Uterus (tissue), 2 donors: ENCODE data around the gene IGLON5.

Experiments
- POLR2A ChIP-seq, 2 donors: fragments of 450-650 bp; IDR thresholded peaks; one replicate each; pipeline ENCODE4 v1.6.1; 2016; ENCODE audit warnings: antibody characterized with exemption in 2 of 2, mild to moderate bottlenecking in 1 of 2, moderate library complexity in 1 of 2
- TF ChIP-seq, protein P1 (sequence below), 4 experiments: fragments of 200-600 bp in 2 of 4; fragments of 450-650 bp in 2 of 4; sonication (generic) in 2 of 4; IDR thresholded peaks; one replicate each; pipeline ENCODE4 v1.5.1; 2016 to 2019; ENCODE audit warnings: antibody characterized with exemption in 4 of 4, mild to moderate bottlenecking in 2 of 4, moderate library complexity in 1 of 4

DNA sequence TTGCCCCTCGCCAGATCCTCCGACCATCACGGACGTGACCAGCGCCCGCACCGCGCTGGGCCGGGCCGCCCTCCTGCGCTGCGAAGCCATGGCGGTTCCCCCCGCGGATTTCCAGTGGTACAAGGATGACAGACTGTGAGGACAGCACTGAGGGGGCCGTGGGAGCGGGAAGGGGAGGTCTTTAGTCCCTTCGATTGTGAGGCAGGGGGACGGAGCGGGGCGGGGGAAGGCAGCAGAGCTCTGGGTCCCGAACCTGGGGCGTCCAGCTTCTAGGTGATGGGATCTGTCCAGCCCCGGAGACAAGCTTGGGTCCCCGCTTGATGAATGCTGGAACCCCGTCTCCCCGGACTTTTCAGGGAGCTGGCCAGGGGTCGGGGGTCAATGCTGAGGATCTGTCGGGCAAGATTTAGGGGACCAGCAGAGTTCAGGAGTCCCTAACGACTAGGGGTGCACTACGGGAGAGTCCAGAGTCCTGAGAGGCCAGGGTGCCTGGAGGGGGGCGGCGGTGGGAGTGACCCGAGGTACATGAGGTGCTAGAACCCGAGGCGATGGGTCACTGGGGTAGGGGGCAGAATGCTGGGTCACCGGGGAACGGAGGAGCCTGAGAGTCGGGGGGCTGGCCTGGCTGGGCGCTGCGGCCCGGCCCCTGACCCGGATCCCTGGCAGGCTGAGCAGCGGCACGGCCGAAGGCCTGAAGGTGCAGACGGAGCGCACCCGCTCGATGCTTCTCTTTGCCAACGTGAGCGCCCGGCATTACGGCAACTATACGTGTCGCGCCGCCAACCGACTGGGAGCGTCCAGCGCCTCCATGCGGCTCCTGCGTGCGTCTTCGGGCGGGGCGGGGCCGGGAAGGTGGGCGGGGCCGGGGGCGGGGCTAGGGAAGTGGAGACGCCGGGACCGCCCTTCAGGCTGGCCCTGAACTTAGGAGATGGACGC lies 15.9 kb downstream of the IGLON5 start:
- TF ChIP-seq POLR2A (IDR thresholded peaks at IDR 0.05) = no peak
- TF ChIP-seq, protein P1, sequence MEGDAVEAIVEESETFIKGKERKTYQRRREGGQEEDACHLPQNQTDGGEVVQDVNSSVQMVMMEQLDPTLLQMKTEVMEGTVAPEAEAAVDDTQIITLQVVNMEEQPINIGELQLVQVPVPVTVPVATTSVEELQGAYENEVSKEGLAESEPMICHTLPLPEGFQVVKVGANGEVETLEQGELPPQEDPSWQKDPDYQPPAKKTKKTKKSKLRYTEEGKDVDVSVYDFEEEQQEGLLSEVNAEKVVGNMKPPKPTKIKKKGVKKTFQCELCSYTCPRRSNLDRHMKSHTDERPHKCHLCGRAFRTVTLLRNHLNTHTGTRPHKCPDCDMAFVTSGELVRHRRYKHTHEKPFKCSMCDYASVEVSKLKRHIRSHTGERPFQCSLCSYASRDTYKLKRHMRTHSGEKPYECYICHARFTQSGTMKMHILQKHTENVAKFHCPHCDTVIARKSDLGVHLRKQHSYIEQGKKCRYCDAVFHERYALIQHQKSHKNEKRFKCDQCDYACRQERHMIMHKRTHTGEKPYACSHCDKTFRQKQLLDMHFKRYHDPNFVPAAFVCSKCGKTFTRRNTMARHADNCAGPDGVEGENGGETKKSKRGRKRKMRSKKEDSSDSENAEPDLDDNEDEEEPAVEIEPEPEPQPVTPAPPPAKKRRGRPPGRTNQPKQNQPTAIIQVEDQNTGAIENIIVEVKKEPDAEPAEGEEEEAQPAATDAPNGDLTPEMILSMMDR (IDR thresholded peaks at IDR 0.05) = no peak
